NCI-H1105 (cell line): Measurements from ENCODE around the gene TMEM92.

Experiments
- DNase-seq: peaks from one replicate; lab custom pipeline; 2025; lab: John Stamatoyannopoulos, UW

Gene TMEM92

GRCh38 chr17:50328363-50329325 lies 54.4 kb downstream of the TMEM92 start:
- no peak for DNase-seq

GRCh38 chr17:50329716-50330115 lies 55.5 kb downstream of the TMEM92 start:
- DNase-seq: no peak

GRCh38 chr17:50330151-50330775 lies 56.0 kb downstream of the TMEM92 start:
- no peak for DNase-seq
